ENCODE measurements around the gene CCDC127. TPM values are rescaled to one million over a fixed set of nuclear protein-coding genes. Genes with fewer than 3 reads are reported as not detected.

The CCDC127 gene
- total and polyA plus RNA-seq, 2 donors (not counting 3 experiments of a cell fraction or from before 2014, with no cell fraction given) = 3.4 to 6.3 TPM

- dilution Hi-C loops (cut with MboI; ENCODE audit: extremely low pct_ligation_motif_present, low sequenced_read_pairs) = no loop called here
- no peaks in the 10 kb centered on the region for H3K9me1 ChIP-seq (replicated peaks; ENCODE audit: control insufficient read depth, extremely low read depth, insufficient read depth, low read length)
- H3K4me2 ChIP-seq (ENCODE audit: insufficient read depth, low read length) = no peak overlapping the region
- FAIRE-seq (no peak), DNase-seq (ENCODE audit: low read depth, low spot score) (no peak)
- peaks cover 5 to 19% of the 10 kb centered on the region in 2 experiments for H3K36me3 ChIP-seq (ENCODE audit: control insufficient read depth in 2 of 2, extremely low read depth in 1 of 2, insufficient read depth in 2 of 2, low read length in 2 of 2)
- ChIA-PET POLR2A (no interaction called here), CTCF (interaction anchor here (0.8 to 1.7 kb wide), 2 partner anchors 11 to 17 kb away, joined by 3 to 6 read pairs; partner anchors contain the start of genes CCDC127 and SDHA)
- no peaks in the 10 kb centered on the region for H3K4me1 ChIP-seq (ENCODE audit: control insufficient read depth, extremely low read depth, insufficient read depth, low read length)
- no peaks in the 10 kb centered on the region for H4K20me1 ChIP-seq (replicated peaks; ENCODE audit: control insufficient read depth, extremely low read depth, insufficient read depth, low read length)
- H3K9me3 ChIP-seq (replicated peaks; ENCODE audit: control insufficient read depth, insufficient read depth, low read length) = no peaks in the 10 kb centered on the region
- H3K27me3 ChIP-seq (ENCODE audit: control insufficient read depth in 2 of 2, insufficient read depth in 2 of 2, low read length in 2 of 2) = no peaks in the 10 kb centered on the region
- TF ChIP-seq MAX (IDR thresholded peaks at IDR 0.05; ENCODE audit: insufficient read depth, insufficient read length) = no peak
- no peak for TF ChIP-seq FOS (IDR thresholded peaks at IDR 0.05; ENCODE audit: borderline replicate concordance, insufficient read depth, low read length)
- TF ChIP-seq POLR2A (IDR thresholded peaks at IDR 0.05; ENCODE audit: low read depth, low read length) = no peak
- TF ChIP-seq POLR2AphosphoS5 (IDR thresholded peaks at IDR 0.05; ENCODE audit: insufficient read depth, low read depth, low read length) = no peak
- no peak for TF ChIP-seq JUN (IDR thresholded peaks at IDR 0.05; ENCODE audit: borderline replicate concordance, insufficient read depth, insufficient read length, low read depth)
- TF ChIP-seq GATA2 (IDR thresholded peaks at IDR 0.05; ENCODE audit: insufficient read depth, insufficient read length, low read depth, low read length) = no peak
- TF ChIP-seq CTCF (IDR thresholded peaks at IDR 0.05; ENCODE audit: extremely low read depth in 1 of 2, insufficient read depth in 1 of 2, low read depth in 1 of 2, low read length in 2 of 2) = no peak
- TF ChIP-seq EZH2 (IDR thresholded peaks at IDR 0.05; ENCODE audit: borderline replicate concordance, low read depth, low read length, severe bottlenecking) = no peak
- TF ChIP-seq MYC (IDR thresholded peaks at IDR 0.05; ENCODE audit: low read depth, low read length) = no peak
- H3K79me2 ChIP-seq (ENCODE audit: control insufficient read depth, insufficient read depth, low read length) = peaks cover 21% of the 10 kb centered on the region
- intact Hi-C loops (cut with micrococcal nuclease) = no loop called here
- no peak overlapping the region for H3K9ac ChIP-seq (replicated peaks; ENCODE audit: extremely low read depth, insufficient read depth, low read length)
- no TSS peak for BruUV-seq (replicated peaks)
- H3K4me3 ChIP-seq (replicated peaks in 1 of 3; ENCODE audit: insufficient read depth in 1 of 3, low read depth in 1 of 3, low read length in 3 of 3) = no peak overlapping the region
- no peak overlapping the region for H3K27ac ChIP-seq (ENCODE audit: insufficient read depth, low read depth, low read length)
- no peak overlapping the region for H2AFZ ChIP-seq (ENCODE audit: low read depth, low read length)
Measured at GRCh38 chr5:206927-207536, 10.9 kb downstream of the CCDC127 start.

Data from endothelial cell of umbilical vein (primary cell).